ENCODE measurements around the gene CROCC2. TPM values are rescaled to one million over a fixed set of nuclear protein-coding genes. Genes with fewer than 3 reads are reported as not detected.

CROCC2 gene
- total RNA-seq, 2 donors from 2014 or later: not detected

DNA sequence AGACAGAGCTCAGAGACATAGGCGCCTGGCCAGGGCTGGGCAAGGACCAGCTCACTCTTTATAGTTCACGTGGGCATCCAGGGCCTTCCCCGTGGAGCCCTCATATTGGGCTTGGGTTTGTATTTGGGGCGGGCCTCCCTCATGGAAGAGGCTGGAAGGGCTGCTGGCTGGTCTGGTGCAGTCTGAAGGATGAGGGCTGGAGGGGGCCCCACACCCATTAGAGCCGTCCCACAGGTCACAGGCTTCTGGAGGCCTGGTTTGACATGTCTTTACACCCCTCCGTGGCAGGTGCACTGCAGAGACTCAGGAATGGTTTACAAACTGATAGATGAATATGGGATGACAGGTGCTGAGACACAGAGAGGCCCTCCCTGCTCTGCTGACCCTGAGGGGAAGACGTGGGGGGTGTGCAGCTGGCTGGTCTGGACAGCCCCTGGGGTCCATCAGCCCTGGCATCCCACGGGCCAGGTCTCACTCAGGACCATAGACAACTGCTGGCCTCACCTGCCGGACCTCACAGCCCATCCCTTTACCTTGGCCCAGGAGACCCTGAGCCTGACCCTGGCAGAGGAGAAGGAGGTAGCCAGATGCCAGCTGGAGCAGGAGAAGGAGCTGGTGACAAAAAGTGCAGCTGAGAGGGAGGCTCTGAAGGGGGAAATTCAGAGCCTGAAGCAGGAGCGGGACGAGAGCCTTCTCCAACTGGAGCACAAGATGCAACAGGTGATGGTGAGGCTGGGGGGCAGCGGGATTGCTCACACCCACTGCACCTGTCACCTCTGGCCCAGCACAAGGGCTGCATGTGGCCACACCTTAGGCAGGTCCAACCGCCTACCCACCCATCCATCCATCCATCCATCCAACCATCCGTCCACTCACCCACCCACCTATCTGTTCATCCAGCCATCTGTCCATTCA, 43.9 kb downstream of the CROCC2 start:
- Mint-ChIP-seq H3K4me1 (ENCODE audit: low read depth in 2 of 2) (no peaks in the 10 kb centered on the region), H3K36me3 (no peaks in the 10 kb centered on the region), H3K27me3 (no peaks in the 10 kb centered on the region), H3K27ac (no peak overlapping the region), H3K4me3 (no peak overlapping the region), H3K9me3 (no peaks in the 10 kb centered on the region)
- ATAC-seq: no peak
- DNase-seq (ENCODE audit: low spot score): peak; percentile 51

DNA sequence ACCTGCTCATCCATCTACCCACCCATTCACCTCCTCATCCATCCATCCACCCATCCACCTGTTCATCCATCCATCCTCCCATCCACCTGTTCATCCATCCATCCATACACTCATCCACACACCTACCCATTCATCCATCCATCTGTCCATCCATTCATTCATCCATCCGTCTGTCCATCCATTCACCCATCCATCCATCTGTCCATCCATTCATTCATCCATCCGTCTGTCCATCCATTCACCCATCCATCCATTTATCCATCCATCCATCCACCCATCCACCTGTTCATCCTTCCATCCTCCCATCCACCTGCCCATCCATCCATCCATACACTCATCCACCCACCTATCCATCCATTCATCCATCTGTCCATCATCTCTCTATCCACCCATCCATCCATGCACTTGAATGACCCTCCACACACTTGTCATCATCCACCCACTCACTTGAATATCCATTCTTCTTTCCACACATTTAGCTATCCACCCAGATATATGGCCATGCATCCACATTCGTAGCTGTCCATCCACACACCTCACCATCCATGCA, 45.0 kb downstream of the CROCC2 start:
- Mint-ChIP-seq H3K36me3 (no peaks in the 10 kb centered on the region), H3K9me3 (no peaks in the 10 kb centered on the region), H3K4me3 (no peak overlapping the region), H3K27me3 (no peaks in the 10 kb centered on the region), H3K4me1 (ENCODE audit: low read depth in 2 of 2) (no peaks in the 10 kb centered on the region), H3K27ac (no peak overlapping the region)
- DNase-seq (ENCODE audit: low spot score): no peak
- no peak for ATAC-seq

DNA sequence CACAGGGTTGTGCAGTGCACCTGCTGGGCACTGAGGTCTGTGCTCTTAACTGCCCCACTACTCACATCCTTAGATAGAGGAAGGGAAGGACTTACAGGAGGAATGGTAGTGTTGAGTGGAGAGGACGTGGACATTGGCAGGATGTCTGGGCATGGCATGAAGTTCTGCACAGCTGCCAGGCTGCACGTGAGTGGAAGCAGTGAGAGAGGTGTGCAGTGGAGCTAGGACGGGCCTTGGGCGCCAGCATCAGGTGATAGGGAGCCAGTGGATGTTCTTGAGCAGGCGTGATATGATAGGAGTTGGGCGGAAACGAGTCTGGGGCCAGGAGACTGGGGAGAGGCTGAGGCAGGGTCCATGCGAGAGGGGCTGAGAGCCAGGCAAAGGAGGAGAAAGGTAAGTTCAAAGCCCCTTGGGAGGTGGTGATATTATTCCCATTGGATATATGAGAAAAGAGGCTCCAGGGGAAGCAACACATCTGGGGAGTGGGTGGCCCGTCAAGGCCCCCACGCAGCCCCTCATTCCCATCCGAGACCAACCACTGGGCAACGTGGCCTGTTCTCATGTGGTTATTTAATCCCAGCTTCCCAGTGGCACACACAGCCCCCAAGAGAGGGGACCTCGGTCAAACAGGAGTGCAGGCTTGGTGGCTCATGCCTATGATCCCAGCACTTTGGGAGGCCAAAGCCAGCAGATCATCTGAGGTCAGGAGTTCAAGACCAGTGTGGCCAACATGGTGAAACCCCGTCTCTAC, 46.5 kb downstream of the CROCC2 start:
- Mint-ChIP-seq H3K4me1 (ENCODE audit: low read depth in 2 of 2) (no peaks in the 10 kb centered on the region), H3K4me3 (no peak overlapping the region), H3K36me3 (no peaks in the 10 kb centered on the region), H3K27me3 (no peaks in the 10 kb centered on the region), H3K27ac (no peak overlapping the region), H3K9me3 (no peaks in the 10 kb centered on the region)
- DNase-seq (ENCODE audit: low spot score): peak; percentile 51
- no peak for ATAC-seq

DNA sequence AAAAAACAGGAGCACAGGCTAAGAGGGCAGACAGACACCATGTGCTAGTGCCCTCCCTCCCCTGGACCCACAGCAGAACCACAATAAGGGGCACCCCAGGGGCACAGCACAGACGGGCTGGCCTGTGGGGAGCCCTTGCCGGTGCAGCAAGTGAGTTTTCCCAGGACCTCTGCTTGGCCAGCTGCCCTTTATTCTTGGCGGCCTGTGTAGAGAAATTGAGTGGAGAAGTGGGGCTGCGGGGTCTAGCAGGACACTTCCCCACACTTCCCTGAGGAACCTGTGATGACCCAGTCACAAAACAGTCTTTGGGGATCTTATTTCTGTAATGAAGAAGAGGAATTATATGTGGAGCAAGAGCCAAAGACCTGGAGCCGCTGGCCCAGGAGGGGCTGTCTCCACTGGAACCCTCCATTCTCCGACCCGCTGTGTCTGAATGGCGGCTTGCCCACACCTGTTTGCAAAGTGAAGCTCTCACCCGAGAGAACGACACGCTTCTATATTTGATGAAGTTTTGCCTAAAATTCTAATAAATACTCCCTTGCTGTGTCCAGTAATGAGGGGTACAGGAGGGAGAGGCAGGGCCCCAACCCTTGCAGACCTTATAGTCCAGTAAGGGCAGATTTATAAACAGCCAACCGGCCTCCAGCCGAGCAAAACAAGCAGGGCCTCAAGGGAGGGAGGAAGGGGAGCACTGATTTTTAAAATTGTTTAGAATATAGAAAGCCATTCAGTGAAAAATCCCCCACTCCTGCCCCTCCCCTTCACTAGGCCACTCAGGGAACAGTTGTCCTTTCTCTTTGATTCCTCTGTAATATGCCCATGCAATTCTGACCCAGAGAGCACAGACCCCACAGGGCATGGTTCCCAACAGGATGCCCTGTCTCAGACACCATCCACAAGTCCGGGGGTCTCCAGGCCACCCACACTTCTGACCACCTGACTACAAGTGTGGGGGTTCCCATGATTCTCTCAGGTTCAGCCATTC, 47.6 kb downstream of the CROCC2 start:
- no peaks in the 10 kb centered on the region for H3K36me3 Mint-ChIP-seq
- no peaks in the 10 kb centered on the region for H3K4me1 Mint-ChIP-seq (ENCODE audit: low read depth in 2 of 2)
- no peaks in the 10 kb centered on the region for H3K9me3 Mint-ChIP-seq
- H3K4me3 Mint-ChIP-seq: no peak overlapping the region
- no peaks in the 10 kb centered on the region for H3K27me3 Mint-ChIP-seq
- DNase-seq (ENCODE audit: low spot score): peak; percentile 34
- no peak for ATAC-seq
- no peak overlapping the region for H3K27ac Mint-ChIP-seq

DNA sequence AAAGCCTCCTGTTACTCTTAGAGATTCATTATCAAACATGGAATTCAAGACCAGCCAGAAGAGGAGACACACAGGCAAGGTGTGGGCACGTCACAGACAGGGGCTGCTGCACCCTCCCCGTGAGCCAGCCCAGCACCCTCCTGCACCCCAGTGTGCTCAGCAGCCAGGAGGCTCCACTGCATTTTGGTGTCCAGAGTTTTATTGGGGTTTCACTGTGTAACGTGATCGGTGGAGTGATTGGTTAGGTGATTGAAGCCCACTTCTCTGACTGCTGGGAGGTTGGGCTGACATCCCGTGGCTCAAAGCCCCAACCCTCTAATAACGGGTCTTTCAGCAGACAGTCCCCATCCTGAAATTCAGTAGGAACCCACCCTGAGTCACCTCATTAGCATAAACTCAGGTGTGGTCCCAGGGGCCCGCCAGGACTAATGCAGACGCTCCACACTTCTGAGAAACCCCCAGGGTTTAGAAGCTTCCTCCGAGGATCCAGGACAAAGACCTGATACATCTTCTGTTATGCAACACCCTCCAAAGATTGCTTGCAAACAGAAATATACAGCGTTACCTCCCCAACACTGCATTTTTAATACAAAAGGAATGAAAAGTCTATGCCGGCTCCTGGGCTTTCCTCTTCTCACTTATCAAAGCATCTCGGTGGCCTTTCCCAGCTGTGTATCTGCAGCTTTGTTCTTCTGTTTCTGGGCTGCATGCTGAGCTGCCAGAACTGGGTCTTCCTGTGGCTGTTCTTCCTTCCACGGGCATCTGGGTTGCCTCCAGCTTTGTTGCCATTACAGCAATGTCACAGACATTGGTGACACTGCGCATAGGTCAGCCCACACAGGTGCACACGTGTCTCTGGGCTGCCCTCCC, 48.5 kb downstream of the CROCC2 start:
- Mint-ChIP-seq H3K27ac (no peak overlapping the region), H3K9me3 (no peaks in the 10 kb centered on the region), H3K4me3 (no peak overlapping the region), H3K4me1 (ENCODE audit: low read depth in 2 of 2) (no peaks in the 10 kb centered on the region), H3K27me3 (no peaks in the 10 kb centered on the region), H3K36me3 (no peaks in the 10 kb centered on the region)
- DNase-seq (ENCODE audit: low spot score) (no peak), ATAC-seq (no peak)

DNA sequence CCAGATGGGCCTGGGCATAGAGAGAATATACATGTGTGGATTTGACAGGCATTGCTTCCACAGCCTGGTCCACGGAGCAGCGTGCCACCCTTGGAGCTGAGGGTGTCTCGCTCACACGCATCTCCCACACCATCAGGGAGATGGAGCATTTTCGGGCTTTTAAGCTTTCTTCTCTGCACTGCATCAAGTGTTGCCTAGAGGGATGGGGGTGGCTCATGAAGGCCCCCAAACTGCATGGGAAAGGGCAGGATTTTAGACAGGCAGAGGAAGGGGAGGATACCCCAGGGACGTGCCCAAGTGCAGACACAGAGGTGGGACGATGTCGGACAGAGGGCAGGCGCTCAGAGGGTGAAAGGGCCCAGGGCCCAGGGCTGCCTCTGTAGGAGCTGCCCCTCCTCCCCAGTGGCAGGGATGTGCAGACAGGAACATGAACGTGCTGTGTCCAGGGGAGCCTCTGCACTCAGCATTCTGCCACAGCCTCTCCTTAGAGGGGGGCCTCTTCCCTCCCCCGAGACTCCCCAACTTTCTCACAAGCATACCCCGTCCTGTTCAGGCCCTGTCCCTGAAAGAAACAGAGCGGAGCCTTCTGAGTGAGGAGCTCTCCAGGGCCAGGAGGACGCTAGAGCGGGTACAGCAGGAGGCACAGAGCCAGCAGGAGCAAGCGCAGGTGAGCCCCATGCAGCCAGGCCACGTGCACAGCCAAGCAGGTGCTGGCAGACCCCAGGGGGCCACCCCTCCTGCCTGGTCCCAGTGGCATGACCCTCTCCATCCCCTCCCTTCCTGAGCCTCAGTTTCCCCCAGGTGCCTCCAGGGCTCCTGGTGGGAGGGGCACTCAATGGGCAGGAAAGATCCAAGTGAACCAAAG, 49.4 kb downstream of the CROCC2 start:
- H3K9me3 Mint-ChIP-seq: no peaks in the 10 kb centered on the region
- no peaks in the 10 kb centered on the region for H3K36me3 Mint-ChIP-seq
- no peak overlapping the region for H3K27ac Mint-ChIP-seq
- peak in 1 of 2 donors; percentile 3 for ATAC-seq
- no peak overlapping the region for H3K4me3 Mint-ChIP-seq
- peaks cover 0 to 2% of the 10 kb centered on the region in 2 donors for H3K27me3 Mint-ChIP-seq
- DNase-seq (ENCODE audit: low spot score): peak; percentile 26
- no peaks in the 10 kb centered on the region for H3K4me1 Mint-ChIP-seq (ENCODE audit: low read depth in 2 of 2)

DNA sequence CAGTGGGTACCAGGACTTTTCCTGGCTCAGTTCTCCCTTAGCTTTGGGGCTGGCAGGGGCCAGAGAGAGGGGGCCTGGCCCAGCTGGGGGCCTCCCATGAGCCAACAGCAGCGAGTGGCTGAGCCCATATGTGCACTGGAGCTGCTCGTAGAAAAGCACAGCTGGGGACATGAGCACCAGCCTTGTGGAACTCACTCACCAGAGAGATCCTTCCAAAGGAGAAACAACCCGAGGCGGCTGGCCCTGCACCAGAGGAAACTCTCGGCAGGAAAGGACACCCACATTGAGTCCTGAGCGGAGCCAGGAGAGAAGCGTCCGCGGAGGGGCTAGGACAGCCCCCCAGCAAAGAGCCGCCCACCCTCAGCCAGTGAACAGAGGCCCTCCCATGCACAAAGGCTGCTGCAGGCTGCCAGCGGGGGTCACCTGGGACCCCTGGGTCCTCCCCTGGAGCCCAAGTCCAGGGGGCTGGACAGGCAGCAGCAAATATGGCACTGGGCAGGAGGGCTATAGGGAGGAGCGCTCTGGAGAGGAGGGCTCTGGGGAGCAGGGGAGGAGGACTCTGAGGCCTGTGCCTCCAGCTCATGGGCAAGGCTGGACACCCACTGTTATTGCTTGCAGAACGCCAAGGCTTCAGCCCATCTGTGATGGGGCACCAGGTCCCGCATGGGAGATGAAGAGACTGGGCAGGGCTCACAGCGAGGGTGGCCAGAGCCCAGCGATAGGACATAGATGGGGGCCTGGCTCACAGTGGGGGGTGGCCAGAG, 50.2 kb downstream of the CROCC2 start:
- Mint-ChIP-seq H3K27ac (no peak overlapping the region), H3K9me3 (no peaks in the 10 kb centered on the region), H3K4me1 (ENCODE audit: low read depth in 2 of 2) (no peaks in the 10 kb centered on the region), H3K4me3 (no peak overlapping the region), H3K27me3 (peaks cover 0 to 2% of the 10 kb centered on the region in 2 donors), H3K36me3 (no peaks in the 10 kb centered on the region)
- DNase-seq (ENCODE audit: low spot score): peak; percentile 49
- no peak for ATAC-seq

DNA sequence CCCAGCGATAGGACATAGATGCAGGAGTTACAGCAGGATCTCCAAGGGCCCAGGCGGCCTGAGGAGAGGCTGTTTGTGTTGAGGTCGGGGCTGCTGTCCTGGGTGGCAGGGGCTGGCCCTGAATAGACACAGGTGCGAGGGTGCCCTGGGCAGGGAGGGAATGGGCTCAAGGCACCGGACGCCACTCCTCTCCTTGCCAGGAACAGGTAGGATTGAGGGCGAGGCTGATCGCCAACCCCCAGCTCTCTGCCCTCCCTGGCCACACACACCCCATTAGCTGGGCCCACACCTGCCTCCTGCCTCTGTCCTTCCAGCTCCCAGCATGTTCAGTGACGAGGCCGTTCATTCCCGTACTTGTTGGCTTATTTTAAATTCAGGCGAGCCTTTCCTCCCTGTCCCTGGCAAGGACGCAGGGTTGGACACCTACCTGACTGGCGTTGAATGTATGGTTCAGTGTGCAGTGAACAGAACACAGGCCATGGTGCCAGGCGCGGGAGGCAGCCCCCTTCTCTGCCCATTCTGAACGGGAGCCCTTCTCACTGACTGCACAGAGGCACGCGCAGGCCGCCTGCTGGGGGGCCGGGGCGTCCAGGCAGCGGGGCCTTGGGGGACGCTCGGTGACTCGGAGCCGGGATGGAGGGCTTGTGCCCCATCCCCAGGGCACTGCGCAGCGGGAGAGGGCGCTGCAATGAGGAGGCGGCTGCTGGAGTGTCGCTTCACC, 51.0 kb downstream of the CROCC2 start:
- Mint-ChIP-seq H3K9me3 (no peaks in the 10 kb centered on the region), H3K4me3 (no peak overlapping the region), H3K27me3 (peaks cover 0 to 2% of the 10 kb centered on the region in 2 donors), H3K27ac (no peak overlapping the region), H3K36me3 (no peaks in the 10 kb centered on the region), H3K4me1 (ENCODE audit: low read depth in 2 of 2) (no peaks in the 10 kb centered on the region)
- ATAC-seq: no peak
- peak; percentile 55 for DNase-seq (ENCODE audit: low spot score)

DNA sequence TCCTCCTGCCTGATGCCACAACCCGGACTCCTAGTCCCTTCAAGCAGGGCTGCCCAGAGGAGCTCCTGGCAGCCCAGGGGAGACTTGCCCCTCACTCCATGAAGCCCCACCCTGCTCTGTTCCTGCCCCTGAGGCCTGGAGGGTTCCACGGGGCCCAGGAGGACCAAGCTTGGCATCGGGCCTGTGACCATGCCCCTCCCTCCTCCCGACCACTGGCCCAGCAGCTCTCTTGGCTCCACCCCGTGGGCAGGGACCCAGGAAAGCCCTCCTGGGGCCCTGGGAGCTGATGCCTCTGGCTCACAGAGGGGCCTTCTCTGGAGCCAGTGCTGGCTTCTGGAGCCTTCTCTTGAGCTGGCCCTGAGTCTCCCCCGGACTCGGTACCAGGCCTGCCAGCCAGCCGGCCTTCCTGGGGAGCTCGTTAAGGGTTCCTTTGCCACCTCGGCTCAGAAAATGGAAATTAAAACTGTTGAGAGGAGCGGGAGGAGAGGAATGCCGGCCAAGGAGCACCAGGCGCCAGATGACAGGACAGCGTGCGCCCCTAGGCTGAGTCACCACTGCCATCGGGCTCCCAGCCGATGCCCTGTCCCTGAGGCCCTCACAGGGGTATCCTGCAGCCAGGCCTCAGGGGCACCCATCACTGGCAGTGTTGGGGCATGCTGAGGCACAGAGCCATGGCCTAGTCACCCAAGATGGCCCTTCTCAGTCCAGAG, 51.7 kb downstream of the CROCC2 start:
- DNase-seq (ENCODE audit: low spot score): peak; percentile 51
- no peak overlapping the region for H3K4me3 Mint-ChIP-seq
- H3K27ac Mint-ChIP-seq: no peak overlapping the region
- no peaks in the 10 kb centered on the region for H3K36me3 Mint-ChIP-seq
- no peak for ATAC-seq
- no peaks in the 10 kb centered on the region for H3K4me1 Mint-ChIP-seq (ENCODE audit: low read depth in 2 of 2)
- peaks cover 0 to 2% of the 10 kb centered on the region in 2 donors for H3K27me3 Mint-ChIP-seq
- H3K9me3 Mint-ChIP-seq: no peaks in the 10 kb centered on the region

DNA sequence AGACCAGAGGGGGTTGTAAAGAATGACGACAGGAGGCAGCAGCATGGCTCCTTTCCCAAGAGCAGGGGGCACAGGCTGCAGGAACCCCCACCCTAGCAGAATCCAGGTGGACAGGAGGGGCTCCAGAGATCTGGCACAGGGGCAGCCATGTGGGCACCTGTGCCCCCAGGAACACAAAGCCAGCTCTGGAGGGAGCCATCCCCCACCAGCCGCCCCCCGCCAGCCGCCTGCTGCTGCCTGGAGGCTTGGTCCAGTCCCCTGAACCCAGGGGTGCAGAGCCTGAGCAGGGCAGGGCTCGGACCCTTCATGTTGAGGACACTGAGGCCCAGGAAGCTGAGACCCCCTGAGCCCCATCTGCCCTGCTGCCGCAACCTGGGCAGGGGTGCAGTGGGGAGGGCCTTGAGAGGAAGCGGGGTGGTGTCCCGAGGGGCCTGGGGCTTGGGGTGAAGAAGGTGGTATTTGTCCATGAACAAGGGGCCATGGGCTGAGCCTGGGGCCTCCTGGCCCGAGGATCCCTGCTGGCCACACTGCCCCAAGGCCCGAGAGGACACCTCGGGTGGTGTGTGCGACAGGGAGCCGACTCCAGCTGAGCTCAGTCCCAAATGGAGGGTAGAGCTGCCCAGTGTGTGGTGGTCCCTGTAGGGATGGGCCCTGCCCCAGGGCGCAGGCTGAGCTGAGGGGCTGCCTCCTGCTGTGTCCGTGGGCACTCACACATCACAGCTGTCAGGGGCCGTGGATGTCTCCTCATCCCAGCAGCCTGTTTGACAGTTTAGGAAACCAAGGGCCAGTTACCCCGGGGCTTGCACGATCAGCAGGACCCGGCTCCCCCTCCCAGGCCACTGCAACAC, 52.5 kb downstream of the CROCC2 start:
- no peak for ATAC-seq
- Mint-ChIP-seq H3K4me1 (ENCODE audit: low read depth in 2 of 2) (no peaks in the 10 kb centered on the region), H3K27me3 (peaks cover 0 to 2% of the 10 kb centered on the region in 2 donors), H3K9me3 (no peaks in the 10 kb centered on the region), H3K4me3 (no peak overlapping the region), H3K27ac (no peak overlapping the region), H3K36me3 (no peaks in the 10 kb centered on the region)
- DNase-seq (ENCODE audit: low spot score): peak; percentile 31
